ENCODE results near the gene METTL8.
"Not testable (repeated sequence)": the region's sequence is repeated elsewhere in the genome, so short reads cannot be mapped to it uniquely, and the experiment has no call there.

DNA sequence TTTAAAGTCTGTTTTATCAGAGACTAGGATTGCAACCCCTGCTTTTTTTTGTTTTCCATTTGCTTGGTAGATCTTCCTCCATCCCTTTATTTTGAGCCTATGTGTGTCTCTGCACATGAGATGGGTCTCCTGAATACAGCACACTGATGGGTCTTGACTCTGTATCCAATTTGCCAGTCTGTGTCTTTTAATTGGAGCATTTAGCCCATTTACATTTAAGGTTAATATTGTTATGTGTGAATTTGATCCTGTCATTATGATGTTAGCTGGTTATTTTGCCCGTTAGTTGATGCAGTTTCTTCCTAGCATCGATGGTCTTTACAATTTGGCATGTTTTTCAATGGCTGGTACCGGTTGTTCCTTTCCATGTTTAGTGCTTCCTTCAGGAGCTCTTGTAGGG, 80.0 kb downstream of the METTL8 start:
- TF ChIP-seq, protein P1, sequence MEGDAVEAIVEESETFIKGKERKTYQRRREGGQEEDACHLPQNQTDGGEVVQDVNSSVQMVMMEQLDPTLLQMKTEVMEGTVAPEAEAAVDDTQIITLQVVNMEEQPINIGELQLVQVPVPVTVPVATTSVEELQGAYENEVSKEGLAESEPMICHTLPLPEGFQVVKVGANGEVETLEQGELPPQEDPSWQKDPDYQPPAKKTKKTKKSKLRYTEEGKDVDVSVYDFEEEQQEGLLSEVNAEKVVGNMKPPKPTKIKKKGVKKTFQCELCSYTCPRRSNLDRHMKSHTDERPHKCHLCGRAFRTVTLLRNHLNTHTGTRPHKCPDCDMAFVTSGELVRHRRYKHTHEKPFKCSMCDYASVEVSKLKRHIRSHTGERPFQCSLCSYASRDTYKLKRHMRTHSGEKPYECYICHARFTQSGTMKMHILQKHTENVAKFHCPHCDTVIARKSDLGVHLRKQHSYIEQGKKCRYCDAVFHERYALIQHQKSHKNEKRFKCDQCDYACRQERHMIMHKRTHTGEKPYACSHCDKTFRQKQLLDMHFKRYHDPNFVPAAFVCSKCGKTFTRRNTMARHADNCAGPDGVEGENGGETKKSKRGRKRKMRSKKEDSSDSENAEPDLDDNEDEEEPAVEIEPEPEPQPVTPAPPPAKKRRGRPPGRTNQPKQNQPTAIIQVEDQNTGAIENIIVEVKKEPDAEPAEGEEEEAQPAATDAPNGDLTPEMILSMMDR (IDR thresholded peaks at IDR 0.05; ENCODE audit: borderline replicate concordance, extremely low read depth, low read length, poor library complexity, severe bottlenecking) = not testable (repeated sequence)
- TF ChIP-seq EZH2 (IDR thresholded peaks at IDR 0.05; ENCODE audit: borderline replicate concordance, low read depth, low read length, severe bottlenecking) = not testable (repeated sequence)

All from DND-41 (cell line).